Measurements from ENCODE around the gene DLGAP1. TPM values are rescaled to one million over a fixed set of nuclear protein-coding genes. Genes with fewer than 3 reads are reported as not detected.

DLGAP1 gene
- total and polyA plus RNA-seq, 2 of the 13 experiments (the other 11 are each of a cell fraction or from before 2014, with no cell fraction given) = 0.01 TPM; not detected in 1

DNA sequence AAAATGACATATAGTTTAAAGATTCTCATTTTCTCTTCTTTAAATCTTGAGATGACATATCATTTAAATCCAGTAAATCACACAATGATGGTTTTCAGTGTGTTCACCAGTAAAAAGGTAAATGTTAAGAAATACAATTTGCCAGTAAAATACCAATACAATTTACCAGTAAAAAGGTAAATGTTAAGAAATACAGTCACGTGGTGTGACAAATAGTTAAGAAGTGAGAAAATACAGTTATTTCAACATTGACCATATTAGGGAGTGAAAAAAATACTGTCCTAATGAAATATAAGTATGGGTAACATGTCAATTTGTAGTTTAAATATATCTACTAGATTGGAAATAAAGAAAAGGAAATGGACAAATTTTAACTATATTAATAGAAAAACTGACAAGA is 80.5 kb downstream of the DLGAP1 start (continued):
- TF ChIP-seq, protein P1, sequence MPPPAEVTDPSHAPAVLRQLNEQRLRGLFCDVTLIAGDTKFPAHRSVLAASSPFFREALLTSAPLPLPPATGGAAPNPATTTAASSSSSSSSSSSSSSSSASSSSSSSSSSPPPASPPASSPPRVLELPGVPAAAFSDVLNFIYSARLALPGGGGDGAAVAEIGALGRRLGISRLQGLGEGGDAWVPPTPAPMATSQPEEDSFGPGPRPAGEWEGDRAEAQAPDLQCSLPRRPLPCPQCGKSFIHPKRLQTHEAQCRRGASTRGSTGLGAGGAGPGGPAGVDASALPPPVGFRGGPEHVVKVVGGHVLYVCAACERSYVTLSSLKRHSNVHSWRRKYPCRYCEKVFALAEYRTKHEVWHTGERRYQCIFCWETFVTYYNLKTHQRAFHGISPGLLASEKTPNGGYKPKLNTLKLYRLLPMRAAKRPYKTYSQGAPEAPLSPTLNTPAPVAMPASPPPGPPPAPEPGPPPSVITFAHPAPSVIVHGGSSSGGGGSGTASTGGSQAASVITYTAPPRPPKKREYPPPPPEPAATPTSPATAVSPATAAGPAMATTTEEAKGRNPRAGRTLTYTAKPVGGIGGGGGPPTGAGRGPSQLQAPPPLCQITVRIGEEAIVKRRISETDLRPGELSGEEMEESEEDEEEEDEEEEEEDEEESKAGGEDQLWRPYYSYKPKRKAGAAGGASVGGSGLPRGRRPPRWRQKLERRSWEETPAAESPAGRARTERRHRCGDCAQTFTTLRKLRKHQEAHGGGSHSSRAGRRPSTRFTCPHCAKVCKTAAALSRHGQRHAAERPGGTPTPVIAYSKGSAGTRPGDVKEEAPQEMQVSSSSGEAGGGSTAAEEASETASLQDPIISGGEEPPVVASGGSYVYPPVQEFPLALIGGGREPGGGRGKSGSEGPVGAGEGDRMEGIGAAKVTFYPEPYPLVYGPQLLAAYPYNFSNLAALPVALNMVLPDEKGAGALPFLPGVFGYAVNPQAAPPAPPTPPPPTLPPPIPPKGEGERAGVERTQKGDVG (CRISPR knock-in tag; IDR thresholded peaks at IDR 0.05; ENCODE audit: borderline replicate concordance) = no peak
- TF ChIP-seq ZIK1 (CRISPR knock-in tag; IDR thresholded peaks at IDR 0.05; ENCODE audit: borderline replicate concordance, low read depth) (no peak), ZNF883 (CRISPR knock-in tag; IDR thresholded peaks at IDR 0.05; ENCODE audit: not compliant biosample characterization) (no peak), ZNF629 (CRISPR knock-in tag; conservative IDR thresholded peaks at IDR 0.05) (no peak), ZNF224 (CRISPR knock-in tag; IDR thresholded peaks at IDR 0.05) (no peak)
- TF ChIP-seq, protein P2, sequence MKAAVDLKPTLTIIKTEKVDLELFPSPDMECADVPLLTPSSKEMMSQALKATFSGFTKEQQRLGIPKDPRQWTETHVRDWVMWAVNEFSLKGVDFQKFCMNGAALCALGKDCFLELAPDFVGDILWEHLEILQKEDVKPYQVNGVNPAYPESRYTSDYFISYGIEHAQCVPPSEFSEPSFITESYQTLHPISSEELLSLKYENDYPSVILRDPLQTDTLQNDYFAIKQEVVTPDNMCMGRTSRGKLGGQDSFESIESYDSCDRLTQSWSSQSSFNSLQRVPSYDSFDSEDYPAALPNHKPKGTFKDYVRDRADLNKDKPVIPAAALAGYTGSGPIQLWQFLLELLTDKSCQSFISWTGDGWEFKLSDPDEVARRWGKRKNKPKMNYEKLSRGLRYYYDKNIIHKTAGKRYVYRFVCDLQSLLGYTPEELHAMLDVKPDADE (CRISPR knock-in tag; IDR thresholded peaks at IDR 0.05) = no peak

DNA sequence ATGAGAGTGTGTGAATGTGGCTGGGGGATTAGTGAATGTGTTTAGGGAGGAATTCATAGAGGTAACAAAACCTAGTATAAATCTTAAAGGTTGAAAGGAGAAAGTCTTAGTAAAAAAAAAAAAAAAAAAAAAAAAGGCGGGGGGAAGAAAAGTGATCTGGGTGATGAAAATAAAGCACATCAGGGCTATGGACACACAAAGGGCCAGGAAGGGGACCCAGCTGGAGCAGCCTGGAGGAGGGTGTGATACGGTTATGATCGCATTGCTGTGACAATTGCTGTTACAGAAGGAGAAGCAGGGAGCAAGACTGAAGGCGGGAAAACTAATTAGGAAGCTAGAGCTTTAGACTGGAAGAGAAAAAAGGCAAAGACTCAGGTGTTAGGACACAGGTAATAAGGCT is 85.4 kb downstream of the DLGAP1 start:
- H3K4me1 ChIP-seq (ENCODE audit: insufficient read depth, low read length) = no peaks in the 10 kb centered on the region
- in situ Hi-C loops (cut with HindIII; ENCODE audit: extremely low pct_ligation_motif_present, low pct_unique_long_range_greater_than_20kb) = no loop called here
- H3K4me3 ChIP-seq (replicated peaks in 1 of 3; ENCODE audit: insufficient read depth in 1 of 3, low read depth in 2 of 3, low read length in 3 of 3) = no peak overlapping the region
- intact Hi-C loops (cut with micrococcal nuclease; ENCODE audit: unreplicated experiment) = no loop called here
- TF ChIP-seq, protein P3, sequence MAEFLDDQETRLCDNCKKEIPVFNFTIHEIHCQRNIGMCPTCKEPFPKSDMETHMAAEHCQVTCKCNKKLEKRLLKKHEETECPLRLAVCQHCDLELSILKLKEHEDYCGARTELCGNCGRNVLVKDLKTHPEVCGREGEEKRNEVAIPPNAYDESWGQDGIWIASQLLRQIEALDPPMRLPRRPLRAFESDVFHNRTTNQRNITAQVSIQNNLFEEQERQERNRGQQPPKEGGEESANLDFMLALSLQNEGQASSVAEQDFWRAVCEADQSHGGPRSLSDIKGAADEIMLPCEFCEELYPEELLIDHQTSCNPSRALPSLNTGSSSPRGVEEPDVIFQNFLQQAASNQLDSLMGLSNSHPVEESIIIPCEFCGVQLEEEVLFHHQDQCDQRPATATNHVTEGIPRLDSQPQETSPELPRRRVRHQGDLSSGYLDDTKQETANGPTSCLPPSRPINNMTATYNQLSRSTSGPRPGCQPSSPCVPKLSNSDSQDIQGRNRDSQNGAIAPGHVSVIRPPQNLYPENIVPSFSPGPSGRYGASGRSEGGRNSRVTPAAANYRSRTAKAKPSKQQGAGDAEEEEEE (CRISPR knock-in tag; IDR thresholded peaks at IDR 0.05; ENCODE audit: borderline replicate concordance) = no peak
- TF ChIP-seq, protein P4, sequence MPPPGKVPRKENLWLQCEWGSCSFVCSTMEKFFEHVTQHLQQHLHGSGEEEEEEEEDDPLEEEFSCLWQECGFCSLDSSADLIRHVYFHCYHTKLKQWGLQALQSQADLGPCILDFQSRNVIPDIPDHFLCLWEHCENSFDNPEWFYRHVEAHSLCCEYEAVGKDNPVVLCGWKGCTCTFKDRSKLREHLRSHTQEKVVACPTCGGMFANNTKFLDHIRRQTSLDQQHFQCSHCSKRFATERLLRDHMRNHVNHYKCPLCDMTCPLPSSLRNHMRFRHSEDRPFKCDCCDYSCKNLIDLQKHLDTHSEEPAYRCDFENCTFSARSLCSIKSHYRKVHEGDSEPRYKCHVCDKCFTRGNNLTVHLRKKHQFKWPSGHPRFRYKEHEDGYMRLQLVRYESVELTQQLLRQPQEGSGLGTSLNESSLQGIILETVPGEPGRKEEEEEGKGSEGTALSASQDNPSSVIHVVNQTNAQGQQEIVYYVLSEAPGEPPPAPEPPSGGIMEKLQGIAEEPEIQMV (CRISPR knock-in tag; IDR thresholded peaks at IDR 0.05; ENCODE audit: low read depth) = no peak
- no peak for TF ChIP-seq GATAD1 (CRISPR knock-in tag; IDR thresholded peaks at IDR 0.05)
- TF ChIP-seq ZNF253 (CRISPR knock-in tag; IDR thresholded peaks at IDR 0.05; ENCODE audit: borderline replicate concordance) = no peak
- TF ChIP-seq, protein P5, sequence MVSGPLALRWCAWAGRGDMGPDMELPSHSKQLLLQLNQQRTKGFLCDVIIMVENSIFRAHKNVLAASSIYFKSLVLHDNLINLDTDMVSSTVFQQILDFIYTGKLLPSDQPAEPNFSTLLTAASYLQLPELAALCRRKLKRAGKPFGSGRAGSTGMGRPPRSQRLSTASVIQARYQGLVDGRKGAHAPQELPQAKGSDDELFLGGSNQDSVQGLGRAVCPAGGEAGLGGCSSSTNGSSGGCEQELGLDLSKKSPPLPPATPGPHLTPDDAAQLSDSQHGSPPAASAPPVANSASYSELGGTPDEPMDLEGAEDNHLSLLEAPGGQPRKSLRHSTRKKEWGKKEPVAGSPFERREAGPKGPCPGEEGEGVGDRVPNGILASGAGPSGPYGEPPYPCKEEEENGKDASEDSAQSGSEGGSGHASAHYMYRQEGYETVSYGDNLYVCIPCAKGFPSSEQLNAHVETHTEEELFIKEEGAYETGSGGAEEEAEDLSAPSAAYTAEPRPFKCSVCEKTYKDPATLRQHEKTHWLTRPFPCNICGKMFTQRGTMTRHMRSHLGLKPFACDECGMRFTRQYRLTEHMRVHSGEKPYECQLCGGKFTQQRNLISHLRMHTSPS (CRISPR knock-in tag; IDR thresholded peaks at IDR 0.05; ENCODE audit: low read depth) = no peak
- TF ChIP-seq ZNF232 (CRISPR knock-in tag; IDR thresholded peaks at IDR 0.05; ENCODE audit: borderline replicate concordance) = no peak
- no peak for TF ChIP-seq MTF2 (CRISPR knock-in tag; IDR thresholded peaks at IDR 0.05; ENCODE audit: borderline replicate concordance)
- no TSS peak for BruUV-seq (replicated peaks)
- no peak overlapping the region for H3K9ac ChIP-seq (ENCODE audit: insufficient read depth, low read depth, low read length)
- no peak overlapping the region for H2AFZ ChIP-seq (ENCODE audit: low read length)
- 0% methylated on average over 4 of the region's 4 CpGs for WGBS (ENCODE audit: low lambda C conversion rate)
- no peak for FAIRE-seq
- DNase-seq (ENCODE audit: low spot score) = no peak
- H4K20me1 ChIP-seq (ENCODE audit: insufficient read depth, low read length) = no peaks in the 10 kb centered on the region
- ChIA-PET POLR2A (no interaction called here), CTCF (ENCODE audit: low intra/inter-chr PET ratio, low total read pairs) (no interaction called here)
- H3K27ac ChIP-seq (ENCODE audit: extremely low read length, insufficient read depth, low read length) = no peak overlapping the region
- H3K4me2 ChIP-seq (ENCODE audit: low read depth, low read length) = no peak overlapping the region
- no peaks in the 10 kb centered on the region for H3K27me3 ChIP-seq (ENCODE audit: control insufficient read depth in 1 of 2, insufficient read depth in 2 of 2, low read length in 2 of 2)
- H3K36me3 ChIP-seq (replicated peaks in 1 of 2; ENCODE audit: control insufficient read depth in 1 of 2, insufficient read depth in 2 of 2, low read length in 2 of 2) = no peaks in the 10 kb centered on the region
- H3K9me3 ChIP-seq (ENCODE audit: low read length) = no peaks in the 10 kb centered on the region
- ATAC-seq = no peak
- no peaks in the 10 kb centered on the region for H3K79me2 ChIP-seq (ENCODE audit: insufficient read depth, low read length)

All from HepG2 (cell line).